ENCODE measurements around the gene NDUFS7.
"Not testable (repeated sequence)": the region's sequence is repeated elsewhere in the genome, so short reads cannot be mapped to it uniquely, and the experiment has no call there.

NDUFS7 gene

DNA sequence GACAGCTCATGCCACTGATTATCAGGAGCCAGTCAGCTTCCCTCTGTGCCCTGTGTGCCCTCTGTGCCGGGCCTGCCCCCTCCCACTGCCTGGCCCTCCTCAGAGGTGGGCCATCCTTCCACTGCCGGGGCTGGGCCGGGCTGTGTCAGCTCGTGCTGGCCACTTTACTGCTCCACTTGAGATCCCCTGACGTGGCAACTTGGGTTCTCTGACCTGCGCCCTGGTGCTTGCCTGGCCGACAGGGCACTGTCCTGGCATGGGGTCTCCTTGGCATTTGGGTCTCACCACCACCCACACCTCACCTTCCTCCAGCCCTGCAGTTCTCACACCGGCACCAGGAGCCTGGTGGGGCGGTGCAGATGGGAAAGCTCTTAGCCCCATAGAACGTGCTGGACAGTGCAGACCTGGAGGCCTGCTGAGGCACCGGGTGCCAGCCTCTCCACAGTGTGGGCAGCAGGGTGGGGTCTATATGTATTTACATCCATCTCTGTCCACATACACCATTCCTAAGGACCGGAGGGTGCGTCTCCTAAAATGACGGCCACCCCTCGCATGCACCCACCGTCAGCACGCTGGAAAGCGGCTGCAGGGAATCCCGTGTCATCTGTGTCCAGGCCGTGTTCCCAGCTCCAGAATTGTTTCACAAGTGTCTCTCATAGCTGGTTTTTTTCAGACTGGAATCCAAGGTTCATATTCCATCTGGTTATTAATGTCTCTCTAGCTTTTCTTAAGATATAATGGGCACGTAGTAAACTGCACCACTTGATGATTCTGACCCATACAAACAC is 35.4 kb downstream of the NDUFS7 start:
- no peak for DNase-seq (ENCODE audit: low read depth)

GRCh38 chr19:1420085-1420484 is 36.4 kb downstream of the NDUFS7 start:
- not testable (repeated sequence) for DNase-seq (ENCODE audit: low read depth)

DNA sequence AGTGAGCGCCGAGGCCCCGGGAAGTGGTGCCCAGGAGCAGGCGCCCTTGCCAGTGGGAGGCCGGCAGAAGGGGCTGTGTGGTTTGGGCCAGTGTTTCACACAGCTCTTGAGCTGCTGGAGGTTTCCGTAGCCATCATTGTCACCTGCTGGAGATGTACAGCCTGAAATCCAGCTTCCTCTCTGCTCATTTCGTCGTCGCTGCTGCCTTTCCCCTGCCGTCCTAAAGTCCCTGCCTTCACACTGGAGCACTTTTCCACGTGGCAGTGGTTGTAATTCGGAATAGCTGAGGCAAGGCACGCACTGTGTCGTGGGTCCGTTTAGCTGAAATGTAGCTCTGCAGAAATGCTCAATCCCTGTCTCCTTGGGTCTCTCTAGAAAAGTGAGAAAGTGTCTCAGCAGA is 36.9 kb downstream of the NDUFS7 start:
- DNase-seq (ENCODE audit: low read depth): no peak

GRCh38 chr19:1421218-1421957 is 37.7 kb downstream of the NDUFS7 start:
- DNase-seq (ENCODE audit: low read depth): no peak

DNA sequence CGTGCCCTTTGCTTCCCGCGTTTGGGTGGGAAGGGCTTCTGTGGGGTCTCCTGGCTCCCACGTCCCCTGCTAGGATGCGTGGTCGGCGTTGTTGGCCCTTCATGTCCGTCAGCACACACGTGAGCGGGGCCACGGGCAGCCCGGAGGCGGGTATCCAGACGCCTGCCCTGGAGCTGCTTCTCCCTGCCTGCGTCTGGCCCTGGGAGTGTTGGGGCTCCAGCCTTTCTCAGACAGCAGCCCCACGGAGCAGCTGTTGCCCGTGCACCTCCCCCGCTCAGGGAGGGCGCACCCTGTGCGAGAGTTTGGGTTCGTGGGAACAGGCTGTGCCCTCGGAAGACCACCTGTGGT is 38.2 kb downstream of the NDUFS7 start:
- DNase-seq (ENCODE audit: low read depth): no peak

DNA sequence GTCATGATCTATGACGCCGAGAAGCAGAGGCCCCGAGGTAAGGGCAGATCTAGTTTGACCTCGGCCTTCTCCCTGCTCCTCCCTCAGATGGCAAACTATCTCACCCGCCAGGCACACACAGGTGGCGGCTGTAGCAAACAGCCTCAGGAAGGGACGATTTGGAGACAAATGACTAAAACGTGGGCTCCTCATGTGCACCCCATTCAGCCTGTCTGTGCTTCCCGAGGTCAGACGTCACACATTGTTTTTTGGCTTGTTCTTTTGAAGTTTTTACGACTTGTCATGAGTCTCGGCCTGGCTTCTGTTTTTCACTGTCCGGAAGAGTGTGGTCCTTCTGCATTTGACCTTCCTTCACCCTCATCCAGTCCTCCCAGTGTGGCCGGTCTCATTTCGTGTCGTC is 38.7 kb downstream of the NDUFS7 start:
- no peak for DNase-seq (ENCODE audit: low read depth)

DNA sequence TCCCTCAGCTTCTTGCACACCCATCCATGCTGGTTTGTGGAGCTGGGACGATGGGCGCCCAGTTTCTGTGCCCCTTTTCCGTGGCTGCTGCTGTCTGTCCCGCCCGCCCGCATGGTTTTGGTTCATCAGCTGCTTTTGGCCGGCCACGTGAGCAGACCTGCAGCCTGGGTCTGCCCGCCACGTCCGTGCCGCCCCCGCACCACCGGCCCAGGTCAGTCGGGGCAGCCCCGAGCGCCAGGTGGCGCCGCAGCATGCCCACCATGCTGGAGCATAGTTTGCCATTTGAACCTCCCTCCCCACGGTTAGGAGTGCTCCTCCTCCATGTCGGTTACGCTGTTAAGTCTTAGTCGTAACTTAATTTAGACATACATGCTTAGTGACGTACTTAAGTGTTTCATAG is 39.2 kb downstream of the NDUFS7 start:
- no peak for DNase-seq (ENCODE audit: low read depth)

- DNase-seq (ENCODE audit: low read depth): no peak
These were observed 39.9 kb downstream of the NDUFS7 start for GRCh38 chr19:1423436-1424191.

DNA sequence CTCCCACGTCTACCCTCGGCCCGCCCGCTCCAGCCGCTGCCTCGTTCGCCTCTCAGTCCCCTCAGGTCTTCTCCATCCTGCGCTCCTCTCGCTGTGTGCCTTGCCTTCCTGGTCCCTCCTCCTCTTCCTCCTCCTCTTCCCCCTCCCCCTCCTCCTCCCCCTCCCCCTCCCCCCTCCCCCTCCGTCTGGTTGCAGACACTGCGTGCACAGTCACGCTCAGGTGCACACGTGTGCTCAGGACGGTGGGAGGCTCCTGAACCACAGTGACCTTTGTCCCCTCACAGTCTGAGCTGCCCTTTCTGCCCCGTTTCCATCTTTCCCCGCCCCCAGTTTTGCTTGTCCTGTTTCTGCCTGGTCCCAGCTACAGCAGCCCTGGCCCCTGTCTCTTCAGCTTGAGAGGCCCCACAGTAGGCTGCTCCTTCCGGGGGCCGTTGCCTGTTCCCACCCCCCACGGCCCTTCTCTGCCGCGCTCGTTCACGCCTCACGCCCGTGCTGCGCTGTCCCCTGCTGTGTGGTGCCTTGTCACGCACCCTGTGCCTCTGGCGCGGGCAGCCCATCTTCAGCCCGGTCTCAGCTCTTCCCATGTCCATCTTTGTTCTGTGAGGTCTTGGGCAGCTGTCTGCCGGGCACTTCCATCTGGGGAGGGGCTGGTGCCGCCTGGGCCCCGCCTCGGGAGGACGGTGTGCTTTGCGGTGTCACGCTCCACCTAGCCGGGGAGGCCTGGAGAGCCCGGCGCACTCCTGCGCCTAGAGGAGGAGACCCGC is 40.7 kb downstream of the NDUFS7 start:
- no peak for DNase-seq (ENCODE audit: low read depth)

- no peak for DNase-seq (ENCODE audit: low read depth)
These were observed 41.6 kb downstream of the NDUFS7 start for GRCh38 chr19:1425102-1425837.

GRCh38 chr19:1425902-1426301 is 42.2 kb downstream of the NDUFS7 start:
- DNase-seq (ENCODE audit: low read depth): no peak

DNA sequence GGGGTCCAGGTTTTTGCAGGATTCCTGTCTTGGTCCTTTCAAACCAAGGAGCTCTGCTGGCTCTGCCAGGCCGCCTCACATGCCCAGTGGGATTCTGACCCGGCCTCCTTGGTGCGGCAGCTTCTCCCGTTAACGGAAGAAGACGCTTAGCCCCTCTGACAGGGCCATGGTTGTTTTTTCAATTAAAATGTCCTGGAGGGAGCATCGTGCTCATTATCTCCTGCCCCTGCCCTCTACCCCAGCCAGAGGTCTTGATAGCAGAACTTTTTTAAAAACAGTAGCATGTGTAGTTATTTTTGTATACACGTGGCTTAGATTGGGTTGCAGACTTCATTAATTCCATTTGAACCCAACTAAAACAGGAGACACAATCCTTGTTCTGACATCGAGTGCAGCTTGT is 43.0 kb downstream of the NDUFS7 start:
- DNase-seq (ENCODE audit: low read depth): no peak

DNA sequence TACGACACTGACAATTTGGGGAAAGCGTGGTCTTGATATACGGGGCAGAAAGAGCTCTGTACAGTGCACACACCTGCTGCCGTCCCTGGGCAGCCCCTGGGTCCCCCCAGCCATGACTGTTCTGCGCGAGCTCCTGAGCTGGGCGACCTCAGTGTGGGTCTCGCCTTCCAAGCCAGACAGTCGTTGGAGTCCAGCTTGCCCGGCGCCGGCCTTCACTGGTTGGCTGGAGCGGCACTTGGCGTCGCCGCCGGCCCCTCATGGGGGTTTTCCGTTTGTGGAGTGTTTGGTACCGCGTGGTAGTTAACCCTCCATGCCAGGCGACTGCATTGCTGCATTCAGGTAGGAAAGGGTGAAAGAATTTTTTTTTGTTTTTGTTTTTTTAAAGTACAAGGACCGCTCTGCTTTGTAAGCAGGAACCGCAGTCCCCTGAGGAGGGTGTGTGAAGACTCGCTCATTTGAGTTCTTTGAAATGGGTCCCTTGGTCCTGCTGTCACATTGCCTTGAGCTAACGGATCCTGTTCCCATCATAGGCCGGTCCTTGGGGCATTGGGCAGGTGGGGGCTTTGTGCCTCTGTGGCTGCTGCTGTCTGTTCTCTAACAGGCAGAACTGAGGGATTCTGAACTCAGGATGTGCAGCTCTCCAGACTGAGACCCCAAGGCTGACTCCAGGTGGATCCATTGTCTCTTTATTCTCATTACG is 43.7 kb downstream of the NDUFS7 start:
- no peak for DNase-seq (ENCODE audit: low read depth)

- DNase-seq (ENCODE audit: low read depth): no peak
These were observed 45.2 kb downstream of the NDUFS7 start for GRCh38 chr19:1428738-1429391.

DNA sequence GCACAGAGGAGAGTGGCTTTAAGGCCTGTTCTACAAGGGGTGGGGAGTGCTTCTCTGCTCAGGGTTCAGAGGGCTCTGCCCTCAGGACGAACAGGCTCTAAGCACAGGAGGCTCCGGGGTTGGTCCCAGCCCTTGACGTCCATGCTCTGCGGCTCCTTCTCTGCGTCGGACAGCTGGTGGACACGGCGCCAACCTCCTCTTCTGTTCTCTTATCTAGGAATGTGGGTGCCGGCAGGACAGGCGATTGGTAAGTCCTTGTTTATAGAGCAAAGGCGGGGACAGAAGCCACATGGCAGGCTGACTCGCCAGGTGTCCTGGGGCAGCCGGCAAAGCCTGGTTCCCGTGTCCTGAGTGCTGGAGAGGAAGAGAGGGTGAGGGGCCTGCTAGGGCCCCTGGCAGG is 46.0 kb downstream of the NDUFS7 start:
- no peak for DNase-seq (ENCODE audit: low read depth)

DNA sequence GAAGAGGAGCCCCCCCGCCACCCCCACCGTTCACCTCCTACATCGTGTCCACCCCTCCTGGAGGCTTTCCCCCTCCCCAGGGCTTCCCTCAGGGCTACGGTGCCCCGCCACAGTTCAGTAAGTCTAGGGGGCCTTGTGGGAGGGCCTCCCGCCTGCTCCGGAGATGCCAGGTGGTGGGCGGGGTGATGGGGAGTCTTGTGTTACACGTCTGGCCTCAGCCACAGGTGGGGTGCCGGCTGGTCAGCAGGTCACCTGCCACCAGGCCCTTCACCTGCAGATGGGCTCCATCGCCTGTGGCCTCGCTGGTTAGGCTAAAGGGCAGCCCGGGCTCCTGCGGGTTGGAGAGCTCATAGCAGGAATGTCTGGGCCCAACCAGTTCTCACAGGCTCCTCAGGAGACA is 46.5 kb downstream of the NDUFS7 start:
- no peak for DNase-seq (ENCODE audit: low read depth)

DNA sequence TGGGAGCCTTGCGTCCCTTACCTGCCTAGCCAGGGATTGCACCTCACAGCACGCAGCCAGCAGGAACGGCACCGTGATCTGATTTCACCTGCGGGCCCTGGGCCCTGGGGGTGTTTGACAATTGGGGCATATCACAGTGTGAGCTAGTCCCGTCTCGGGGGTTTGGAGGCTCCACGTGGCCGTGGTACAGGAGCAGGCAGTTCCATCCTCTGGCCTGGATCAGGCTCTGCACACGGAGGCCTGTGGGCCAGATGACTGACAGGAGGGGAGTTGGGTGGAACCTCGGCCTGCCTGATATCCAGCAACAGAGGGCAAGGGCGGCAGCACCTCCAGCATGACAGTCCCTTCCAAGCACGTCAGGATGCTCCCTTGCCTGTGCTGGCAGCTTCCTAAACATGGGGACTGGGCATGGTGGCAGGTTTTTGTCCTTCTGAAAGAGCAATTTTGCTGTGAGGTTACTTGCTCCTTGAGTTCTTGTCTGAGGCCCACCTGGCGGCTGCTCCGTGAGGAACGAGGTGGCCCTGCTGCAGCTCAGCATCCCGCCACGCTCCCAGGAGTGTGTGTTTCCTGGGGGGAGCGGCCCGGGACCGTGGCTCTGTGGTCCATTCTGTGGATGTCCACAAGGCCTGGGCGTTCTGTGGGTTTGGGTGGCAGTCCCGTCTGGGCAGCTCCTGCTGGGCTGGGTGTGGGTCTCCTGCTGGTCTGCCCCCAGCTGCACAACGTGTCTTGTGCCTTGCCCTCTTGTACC is 48.2 kb downstream of the NDUFS7 start:
- no peak for DNase-seq (ENCODE audit: low read depth)

DNA sequence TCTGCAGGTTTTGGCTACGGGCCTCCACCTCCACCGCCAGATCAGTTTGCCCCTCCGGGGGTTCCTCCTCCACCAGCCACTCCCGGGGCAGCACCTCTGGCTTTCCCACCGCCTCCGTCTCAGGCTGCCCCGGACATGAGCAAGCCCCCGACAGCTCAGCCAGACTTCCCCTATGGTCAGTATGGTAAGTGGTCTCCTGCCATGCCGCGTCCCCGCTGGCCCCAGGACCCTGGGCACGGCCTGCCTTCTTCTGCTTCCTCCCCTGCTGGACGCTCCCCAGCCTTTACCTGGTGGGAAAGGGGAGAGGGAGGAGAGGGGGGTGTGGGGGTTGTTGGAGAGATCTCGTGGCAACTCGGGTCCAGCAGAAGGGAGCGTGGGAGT is 48.8 kb downstream of the NDUFS7 start:
- no peak for DNase-seq (ENCODE audit: low read depth)

- DNase-seq (ENCODE audit: low read depth): no peak
These were observed 49.7 kb downstream of the NDUFS7 start for GRCh38 chr19:1433119-1434039.
